Measurements from ENCODE around the gene HOXB2. TPM values are rescaled to one million over a fixed set of nuclear protein-coding genes. Genes with fewer than 3 reads are reported as not detected.

The HOXB2 gene
- polyA plus RNA-seq, 3 donors = 1.6 to 3.8 (median 3.3) TPM

- peak overlapping the region; percentile 73 for H3K4me2 ChIP-seq (replicated peaks; ENCODE audit: extremely low read depth, low read length, poor library complexity, severe bottlenecking)
- peaks cover 62% of the 10 kb centered on the region for H3K4me1 Mint-ChIP-seq
- H3K9ac ChIP-seq (ENCODE audit: insufficient read depth, low read length, poor library complexity, severe bottlenecking) = peak overlapping the region; percentile 57
- H3K27me3 ChIP-seq (ENCODE audit: control insufficient read depth in 2 of 2, insufficient read depth in 2 of 2, low read length in 2 of 2) = peaks cover 40 to 84% of the 10 kb centered on the region in 2 donors
- H3K27ac ChIP-seq (ENCODE audit: low read depth in 1 of 2, low read length in 2 of 2) = peak overlapping the region in 1 of 2 donors; percentile 42
- no peak for TF ChIP-seq CTCF (IDR thresholded peaks at IDR 0.05)
- peaks cover 41 to 58% of the 10 kb centered on the region in 2 donors for H3K4me1 ChIP-seq (ENCODE audit: control insufficient read depth in 1 of 2, insufficient read depth in 2 of 2, low read length in 2 of 2)
- H3K4me3 Mint-ChIP-seq = peak overlapping the region; percentile 81 to 92
- peaks cover 83 to 89% (median 87%) of the 10 kb centered on the region in 3 donors for H3K27me3 Mint-ChIP-seq (ENCODE audit: low read depth in 3 of 3)
- 0% methylated on average over 19 of the region's 38 CpGs for WGBS (ENCODE audit: insufficient coverage)
- peaks cover 5 to 17% of the 10 kb centered on the region in 2 donors for H3K36me3 Mint-ChIP-seq
- peak overlapping the region in 5 of 7 donors; percentile 18 to 90 (median 76) for H3K27ac Mint-ChIP-seq
- H3K79me2 ChIP-seq (ENCODE audit: insufficient read depth, low read length) = no peaks in the 10 kb centered on the region
- H3K9me3 Mint-ChIP-seq = peaks cover 0 to 30% (median 18%) of the 10 kb centered on the region in 7 donors
- no peaks in the 10 kb centered on the region for H3K9me3 ChIP-seq (replicated peaks in 1 of 2; ENCODE audit: control insufficient read depth in 1 of 2, insufficient read depth in 1 of 2, low read length in 2 of 2)
- peak overlapping the region; percentile 57 to 83 (median 62) for H3K4me3 ChIP-seq (replicated peaks in 1 of 3; ENCODE audit: low read depth in 2 of 3, low read length in 3 of 3)
- peak in 2 of 3 donors; percentile 27 to 35 for DNase-seq
- H4K20me1 ChIP-seq (ENCODE audit: insufficient read depth, low read length) = no peaks in the 10 kb centered on the region
- intact Hi-C loops (cut with micrococcal nuclease) = no loop called here
- no peaks in the 10 kb centered on the region for H3K36me3 ChIP-seq (replicated peaks in 1 of 2; ENCODE audit: control insufficient read depth in 1 of 2, insufficient read depth in 2 of 2, low read length in 2 of 2)
- peak overlapping the region; percentile 97 for H2AFZ ChIP-seq (ENCODE audit: insufficient read depth, low read depth, low read length, poor library complexity, severe bottlenecking)
Observed at GRCh38 chr17:48544349-48545021, 424 bp downstream of the HOXB2 start.

- WGBS (ENCODE audit: insufficient coverage) = 0% methylated on average over 13 of the region's 20 CpGs
- Mint-ChIP-seq H3K4me3 (peak overlapping the region; percentile 81 to 92), H3K27me3 (ENCODE audit: low read depth in 3 of 3) (peaks cover 83 to 91% (median 89%) of the 10 kb centered on the region in 3 donors), H3K27ac (peak overlapping the region in 5 of 7 donors; percentile 2 to 76 (median 46)), H3K9me3 (peaks cover 0 to 30% (median 18%) of the 10 kb centered on the region in 7 donors), H3K4me1 (peaks cover 62% of the 10 kb centered on the region), H3K36me3 (peaks cover 5 to 17% of the 10 kb centered on the region in 2 donors)
- Histone ChIP-seq H3K4me2 (replicated peaks; ENCODE audit: extremely low read depth, low read length, poor library complexity, severe bottlenecking) (peak overlapping the region; percentile 73), H2AFZ (ENCODE audit: insufficient read depth, low read depth, low read length, poor library complexity, severe bottlenecking) (peak overlapping the region; percentile 97), H3K36me3 (replicated peaks in 1 of 2; ENCODE audit: control insufficient read depth in 1 of 2, insufficient read depth in 2 of 2, low read length in 2 of 2) (no peaks in the 10 kb centered on the region), H3K9me3 (replicated peaks in 1 of 2; ENCODE audit: control insufficient read depth in 1 of 2, insufficient read depth in 1 of 2, low read length in 2 of 2) (no peaks in the 10 kb centered on the region), H3K4me1 (ENCODE audit: control insufficient read depth in 1 of 2, insufficient read depth in 2 of 2, low read length in 2 of 2) (peaks cover 41 to 58% of the 10 kb centered on the region in 2 donors), H3K27me3 (ENCODE audit: control insufficient read depth in 2 of 2, insufficient read depth in 2 of 2, low read length in 2 of 2) (peaks cover 40 to 86% of the 10 kb centered on the region in 2 donors), H4K20me1 (ENCODE audit: insufficient read depth, low read length) (no peaks in the 10 kb centered on the region), H3K9ac (ENCODE audit: insufficient read depth, low read length, poor library complexity, severe bottlenecking) (peak overlapping the region; percentile 57), H3K79me2 (ENCODE audit: insufficient read depth, low read length) (no peaks in the 10 kb centered on the region), H3K27ac (ENCODE audit: low read depth in 1 of 2, low read length in 2 of 2) (peak overlapping the region; percentile 8 to 42), H3K4me3 (replicated peaks in 1 of 3; ENCODE audit: low read depth in 2 of 3, low read length in 3 of 3) (peak overlapping the region; percentile 57 to 83 (median 62))
- intact Hi-C loops (cut with micrococcal nuclease) = no loop called here
- DNase-seq = no peak
- TF ChIP-seq CTCF (IDR thresholded peaks at IDR 0.05) = no peak
Observed at GRCh38 chr17:48543854-48544348, 1.0 kb downstream of the HOXB2 start.

Measured in CD14-positive monocyte (primary cell).